ENCODE results near the gene SCTR.

DNA sequence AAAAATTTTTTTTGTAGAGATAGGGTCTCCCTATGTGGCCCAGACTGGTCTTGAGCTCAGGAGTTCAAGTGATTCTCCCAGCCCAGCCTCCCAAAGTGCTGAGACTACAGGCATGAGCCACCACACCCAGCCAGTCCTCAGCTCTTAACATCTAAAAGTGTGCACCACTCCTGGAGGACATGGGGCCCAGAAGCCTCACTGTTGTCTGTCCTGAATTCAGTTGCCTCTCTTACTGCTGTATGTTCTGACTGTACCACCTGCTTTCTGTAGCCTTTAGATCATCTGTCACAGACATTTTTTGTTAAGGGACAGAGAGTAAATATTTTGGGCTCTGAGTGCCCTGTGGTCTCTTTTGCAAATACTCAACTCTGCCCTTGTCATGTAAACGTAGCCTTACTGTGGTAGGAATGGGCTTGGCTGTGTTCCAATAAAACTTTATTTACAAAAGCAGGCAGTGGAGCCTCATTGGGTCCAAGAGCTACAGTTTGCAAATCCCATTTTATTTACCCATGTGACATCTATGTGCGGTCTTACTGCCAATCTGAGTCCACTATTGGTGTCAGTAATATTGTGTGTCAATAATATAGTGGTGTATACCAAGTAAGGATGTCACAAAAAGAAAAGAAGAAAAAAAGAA lies 54.5 kb downstream of the SCTR start:
- TF ChIP-seq, protein P1, sequence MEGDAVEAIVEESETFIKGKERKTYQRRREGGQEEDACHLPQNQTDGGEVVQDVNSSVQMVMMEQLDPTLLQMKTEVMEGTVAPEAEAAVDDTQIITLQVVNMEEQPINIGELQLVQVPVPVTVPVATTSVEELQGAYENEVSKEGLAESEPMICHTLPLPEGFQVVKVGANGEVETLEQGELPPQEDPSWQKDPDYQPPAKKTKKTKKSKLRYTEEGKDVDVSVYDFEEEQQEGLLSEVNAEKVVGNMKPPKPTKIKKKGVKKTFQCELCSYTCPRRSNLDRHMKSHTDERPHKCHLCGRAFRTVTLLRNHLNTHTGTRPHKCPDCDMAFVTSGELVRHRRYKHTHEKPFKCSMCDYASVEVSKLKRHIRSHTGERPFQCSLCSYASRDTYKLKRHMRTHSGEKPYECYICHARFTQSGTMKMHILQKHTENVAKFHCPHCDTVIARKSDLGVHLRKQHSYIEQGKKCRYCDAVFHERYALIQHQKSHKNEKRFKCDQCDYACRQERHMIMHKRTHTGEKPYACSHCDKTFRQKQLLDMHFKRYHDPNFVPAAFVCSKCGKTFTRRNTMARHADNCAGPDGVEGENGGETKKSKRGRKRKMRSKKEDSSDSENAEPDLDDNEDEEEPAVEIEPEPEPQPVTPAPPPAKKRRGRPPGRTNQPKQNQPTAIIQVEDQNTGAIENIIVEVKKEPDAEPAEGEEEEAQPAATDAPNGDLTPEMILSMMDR (IDR thresholded peaks at IDR 0.05): no peak
- TF ChIP-seq POLR2A (IDR thresholded peaks at IDR 0.05): no peak
